ENCODE measurements around the gene SLC8B1.

GRCh38 chr12:113292547-113292946 lies 42.4 kb downstream of the SLC8B1 start:
- no peak for TF ChIP-seq CTCF (IDR thresholded peaks at IDR 0.05)
- TF ChIP-seq POLR2A (IDR thresholded peaks at IDR 0.05): no peak
- no peak for TF ChIP-seq EP300 (IDR thresholded peaks at IDR 0.05)
